PC-9 (cell line): ENCODE data around the gene ELAC1.
"Not testable (repeated sequence)": the region's sequence is repeated elsewhere in the genome, so short reads cannot be mapped to it uniquely, and the experiment has no call there.

Source experiments
- EZH2 ChIP-seq: fragments of 200-600 bp; sonication (generic); IDR thresholded peaks from 2 replicates; pipeline ENCODE4 v1.8.0; 2017; ENCODE audit warnings: antibody characterized with exemption, low read depth
- TF ChIP-seq, protein P1 (sequence below): fragments of 200-600 bp; sonication (generic); conservative IDR thresholded peaks from 2 replicates; pipeline ENCODE4 v1.6.1; 2017; ENCODE audit warnings: mixed run types, antibody characterized with exemption, mild to moderate bottlenecking, moderate library complexity

DNA sequence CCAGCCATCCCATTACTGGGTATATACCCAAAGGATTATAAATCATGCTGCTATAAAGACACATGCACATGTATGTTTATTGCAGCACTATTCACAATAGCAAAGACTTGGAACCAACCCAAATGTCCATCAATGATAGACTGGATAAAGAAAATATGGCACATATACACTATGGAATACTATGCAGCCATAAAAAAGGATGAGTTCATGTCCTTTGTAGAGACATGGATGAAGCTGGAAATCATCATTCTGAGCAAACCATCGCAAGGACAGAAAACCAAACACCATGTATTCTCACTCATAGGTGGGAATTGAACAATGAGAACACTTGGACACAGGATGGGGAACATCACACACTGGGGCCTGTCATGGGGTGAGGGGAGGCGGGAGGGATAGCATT lies 35.3 kb downstream of the ELAC1 start:
- TF ChIP-seq, protein P1, sequence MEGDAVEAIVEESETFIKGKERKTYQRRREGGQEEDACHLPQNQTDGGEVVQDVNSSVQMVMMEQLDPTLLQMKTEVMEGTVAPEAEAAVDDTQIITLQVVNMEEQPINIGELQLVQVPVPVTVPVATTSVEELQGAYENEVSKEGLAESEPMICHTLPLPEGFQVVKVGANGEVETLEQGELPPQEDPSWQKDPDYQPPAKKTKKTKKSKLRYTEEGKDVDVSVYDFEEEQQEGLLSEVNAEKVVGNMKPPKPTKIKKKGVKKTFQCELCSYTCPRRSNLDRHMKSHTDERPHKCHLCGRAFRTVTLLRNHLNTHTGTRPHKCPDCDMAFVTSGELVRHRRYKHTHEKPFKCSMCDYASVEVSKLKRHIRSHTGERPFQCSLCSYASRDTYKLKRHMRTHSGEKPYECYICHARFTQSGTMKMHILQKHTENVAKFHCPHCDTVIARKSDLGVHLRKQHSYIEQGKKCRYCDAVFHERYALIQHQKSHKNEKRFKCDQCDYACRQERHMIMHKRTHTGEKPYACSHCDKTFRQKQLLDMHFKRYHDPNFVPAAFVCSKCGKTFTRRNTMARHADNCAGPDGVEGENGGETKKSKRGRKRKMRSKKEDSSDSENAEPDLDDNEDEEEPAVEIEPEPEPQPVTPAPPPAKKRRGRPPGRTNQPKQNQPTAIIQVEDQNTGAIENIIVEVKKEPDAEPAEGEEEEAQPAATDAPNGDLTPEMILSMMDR = not testable (repeated sequence)
- not testable (repeated sequence) for TF ChIP-seq EZH2
